Measurements from ENCODE around the gene RELL2.

Gene RELL2

GRCh38 chr5:141639357-141640050 is 2.7 kb downstream of the RELL2 start:
- Histone ChIP-seq H3K4me1 (ENCODE audit: low read length) (peaks cover 15% of the 10 kb centered on the region), H3K4me2 (ENCODE audit: low read depth, low read length) (no peak overlapping the region), H2AFZ (ENCODE audit: low read length) (no peak overlapping the region), H3K9ac (ENCODE audit: low read length) (no peak overlapping the region), H3K36me3 (replicated peaks; ENCODE audit: insufficient read depth, low read length) (no peaks in the 10 kb centered on the region), H3K4me3 (ENCODE audit: low read length) (no peak overlapping the region), H3F3A (ENCODE audit: insufficient read depth, low read length) (peaks cover 16% of the 10 kb centered on the region; the same call in 1 of the 2 replicates), H3K79me2 (ENCODE audit: low read length) (peaks cover 21% of the 10 kb centered on the region), H3K27ac (ENCODE audit: low read length) (no peak overlapping the region), H3K27me3 (replicated peaks; ENCODE audit: insufficient read depth, low read length) (no peaks in the 10 kb centered on the region), H3K9me3 (replicated peaks; ENCODE audit: insufficient read depth, low read length) (no peaks in the 10 kb centered on the region), H4K20me1 (ENCODE audit: insufficient read depth, low read length) (0 out of 2 replicates have a peak, but pooled peaks cover 4% of the 10 kb centered on the region), H3K9me2 (replicated peaks; ENCODE audit: insufficient read depth, low read length) (no peaks in the 10 kb centered on the region)
- TF ChIP-seq CTCF (IDR thresholded peaks at IDR 0.05; ENCODE audit: low read length): no peak
- TF ChIP-seq EZH2 (optimal IDR thresholded peaks at IDR 0.05; ENCODE audit: low read depth, low read length): no peak
- no peak for TF ChIP-seq EZH2phosphoT487 (IDR thresholded peaks at IDR 0.05; ENCODE audit: low read length)
- no peak for DNase-seq

GRCh38 chr5:141640051-141640415 is 3.2 kb downstream of the RELL2 start:
- Histone ChIP-seq H3K9ac (ENCODE audit: low read length) (no peak overlapping the region), H4K20me1 (ENCODE audit: insufficient read depth, low read length) (0 out of 2 replicates have a peak, but pooled peaks cover 4% of the 10 kb centered on the region), H3F3A (ENCODE audit: insufficient read depth, low read length) (peaks cover 16% of the 10 kb centered on the region; the same call in 1 of the 2 replicates), H3K79me2 (ENCODE audit: low read length) (peaks cover 15% of the 10 kb centered on the region), H2AFZ (ENCODE audit: low read length) (no peak overlapping the region), H3K4me2 (ENCODE audit: low read depth, low read length) (no peak overlapping the region), H3K4me1 (ENCODE audit: low read length) (peaks cover 12% of the 10 kb centered on the region), H3K4me3 (ENCODE audit: low read length) (no peak overlapping the region), H3K36me3 (replicated peaks; ENCODE audit: insufficient read depth, low read length) (no peaks in the 10 kb centered on the region), H3K27ac (ENCODE audit: low read length) (no peak overlapping the region), H3K27me3 (replicated peaks; ENCODE audit: insufficient read depth, low read length) (no peaks in the 10 kb centered on the region), H3K9me3 (replicated peaks; ENCODE audit: insufficient read depth, low read length) (no peaks in the 10 kb centered on the region), H3K9me2 (replicated peaks; ENCODE audit: insufficient read depth, low read length) (no peaks in the 10 kb centered on the region)
- DNase-seq: no peak
- TF ChIP-seq EZH2 (optimal IDR thresholded peaks at IDR 0.05; ENCODE audit: low read depth, low read length) (no peak), CTCF (IDR thresholded peaks at IDR 0.05; ENCODE audit: low read length) (no peak), EZH2phosphoT487 (IDR thresholded peaks at IDR 0.05; ENCODE audit: low read length) (no peak)

- Histone ChIP-seq H3K9me2 (replicated peaks; ENCODE audit: insufficient read depth, low read length) (no peaks in the 10 kb centered on the region), H3K4me2 (ENCODE audit: low read depth, low read length) (no peak overlapping the region), H3K79me2 (ENCODE audit: low read length) (peaks cover 9% of the 10 kb centered on the region), H3K4me3 (ENCODE audit: low read length) (no peak overlapping the region), H3K27ac (ENCODE audit: low read length) (no peak overlapping the region), H2AFZ (ENCODE audit: low read length) (no peak overlapping the region), H3K9me3 (replicated peaks; ENCODE audit: insufficient read depth, low read length) (no peaks in the 10 kb centered on the region), H4K20me1 (ENCODE audit: insufficient read depth, low read length) (0 out of 2 replicates have a peak, but pooled peaks cover 1% of the 10 kb centered on the region), H3K4me1 (ENCODE audit: low read length) (peaks cover 7% of the 10 kb centered on the region), H3F3A (ENCODE audit: insufficient read depth, low read length) (peaks cover 16% of the 10 kb centered on the region; the same call in 1 of the 2 replicates), H3K27me3 (replicated peaks; ENCODE audit: insufficient read depth, low read length) (no peaks in the 10 kb centered on the region), H3K36me3 (replicated peaks; ENCODE audit: insufficient read depth, low read length) (no peaks in the 10 kb centered on the region), H3K9ac (ENCODE audit: low read length) (no peak overlapping the region)
- TF ChIP-seq CTCF (IDR thresholded peaks at IDR 0.05; ENCODE audit: low read length) (no peak), EZH2phosphoT487 (IDR thresholded peaks at IDR 0.05; ENCODE audit: low read length) (no peak), EZH2 (optimal IDR thresholded peaks at IDR 0.05; ENCODE audit: low read depth, low read length) (no peak)
- DNase-seq: no peak
Measured at GRCh38 chr5:141640698-141641097, 3.9 kb downstream of the RELL2 start.

All from MM.1S (cell line).